Measurements from ENCODE around the gene CNTNAP5.

CNTNAP5 gene

DNA sequence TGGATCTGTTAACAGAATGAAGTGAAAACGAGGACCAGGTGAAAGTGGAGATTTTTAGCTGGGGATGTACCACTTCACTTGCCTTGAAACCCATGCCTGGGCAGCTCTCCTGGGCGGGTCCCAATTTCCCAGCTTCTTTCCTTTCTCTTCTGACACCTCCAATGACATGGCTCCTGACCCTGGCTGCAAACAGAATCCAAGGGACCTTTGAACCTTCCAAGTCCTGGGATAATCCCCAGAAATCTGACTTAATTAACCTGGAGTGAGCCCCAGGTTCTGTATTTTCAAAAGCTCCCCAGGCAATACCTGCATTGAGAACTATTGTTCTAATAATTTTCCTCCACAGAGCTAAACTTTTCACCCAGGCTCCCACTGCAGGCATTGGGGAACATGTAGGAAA is 495.9 kb downstream of the CNTNAP5 start:
- Histone ChIP-seq H3K9me2 (replicated peaks; ENCODE audit: low read depth, low read length) (no peaks in the 10 kb centered on the region), H3K79me2 (ENCODE audit: insufficient read depth, low read length) (no peaks in the 10 kb centered on the region), H3K4me2 (ENCODE audit: low read depth, low read length, poor library complexity, severe bottlenecking) (no peak overlapping the region), H4K20me1 (ENCODE audit: insufficient read depth, low read length, poor library complexity, severe bottlenecking) (no peaks in the 10 kb centered on the region), H3F3A (ENCODE audit: low read depth) (no peaks in the 10 kb centered on the region), H3K9me3 (ENCODE audit: insufficient read depth, low read depth, low read length) (no peaks in the 10 kb centered on the region), H3K9ac (ENCODE audit: low read depth, low read length, poor library complexity, severe bottlenecking) (no peak overlapping the region), H2AFZ (ENCODE audit: low read length) (no peak overlapping the region), H3K36me3 (ENCODE audit: insufficient read depth, low read length) (no peaks in the 10 kb centered on the region), H3K4me1 (ENCODE audit: insufficient read depth, low read length, poor library complexity, severe bottlenecking) (no peaks in the 10 kb centered on the region), H3K4me3 (ENCODE audit: low read length, poor library complexity, severe bottlenecking) (no peak overlapping the region), H3K27me3 (ENCODE audit: insufficient read depth, low read length, poor library complexity, severe bottlenecking) (no peaks in the 10 kb centered on the region)
- TF ChIP-seq, protein P1, sequence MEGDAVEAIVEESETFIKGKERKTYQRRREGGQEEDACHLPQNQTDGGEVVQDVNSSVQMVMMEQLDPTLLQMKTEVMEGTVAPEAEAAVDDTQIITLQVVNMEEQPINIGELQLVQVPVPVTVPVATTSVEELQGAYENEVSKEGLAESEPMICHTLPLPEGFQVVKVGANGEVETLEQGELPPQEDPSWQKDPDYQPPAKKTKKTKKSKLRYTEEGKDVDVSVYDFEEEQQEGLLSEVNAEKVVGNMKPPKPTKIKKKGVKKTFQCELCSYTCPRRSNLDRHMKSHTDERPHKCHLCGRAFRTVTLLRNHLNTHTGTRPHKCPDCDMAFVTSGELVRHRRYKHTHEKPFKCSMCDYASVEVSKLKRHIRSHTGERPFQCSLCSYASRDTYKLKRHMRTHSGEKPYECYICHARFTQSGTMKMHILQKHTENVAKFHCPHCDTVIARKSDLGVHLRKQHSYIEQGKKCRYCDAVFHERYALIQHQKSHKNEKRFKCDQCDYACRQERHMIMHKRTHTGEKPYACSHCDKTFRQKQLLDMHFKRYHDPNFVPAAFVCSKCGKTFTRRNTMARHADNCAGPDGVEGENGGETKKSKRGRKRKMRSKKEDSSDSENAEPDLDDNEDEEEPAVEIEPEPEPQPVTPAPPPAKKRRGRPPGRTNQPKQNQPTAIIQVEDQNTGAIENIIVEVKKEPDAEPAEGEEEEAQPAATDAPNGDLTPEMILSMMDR (conservative IDR thresholded peaks at IDR 0.05; ENCODE audit: low read length): no peak
- no peak for TF ChIP-seq EZH2phosphoT487 (IDR thresholded peaks at IDR 0.05; ENCODE audit: borderline replicate concordance)

DNA sequence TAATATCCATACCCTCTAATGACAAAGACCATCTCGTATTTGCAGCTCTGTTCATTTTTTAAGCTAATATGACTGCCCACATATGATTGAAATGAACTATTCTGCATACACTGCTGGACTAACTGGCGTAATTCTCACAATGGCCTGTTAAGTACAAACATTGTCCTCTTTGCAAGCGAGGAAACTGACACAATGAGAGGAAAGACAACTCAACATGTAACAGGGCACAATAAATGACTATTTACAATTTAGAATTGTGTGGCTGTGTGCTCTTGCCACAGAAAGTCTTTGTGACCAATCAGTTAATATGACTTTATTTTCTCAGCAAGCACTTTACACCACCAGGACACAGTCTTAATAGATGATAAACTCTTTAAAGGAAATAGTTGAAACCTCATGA is 498.0 kb downstream of the CNTNAP5 start:
- no peaks in the 10 kb centered on the region for H3K9me2 ChIP-seq (replicated peaks; ENCODE audit: low read depth, low read length)
- no peak for TF ChIP-seq EZH2phosphoT487 (IDR thresholded peaks at IDR 0.05; ENCODE audit: borderline replicate concordance)
- TF ChIP-seq, protein P1 (conservative IDR thresholded peaks at IDR 0.05; ENCODE audit: low read length): no peak
- no peaks in the 10 kb centered on the region for H3F3A ChIP-seq (ENCODE audit: low read depth)
- no peaks in the 10 kb centered on the region for H3K27me3 ChIP-seq (ENCODE audit: insufficient read depth, low read length, poor library complexity, severe bottlenecking)
- H3K4me1 ChIP-seq (ENCODE audit: insufficient read depth, low read length, poor library complexity, severe bottlenecking): no peaks in the 10 kb centered on the region
- H3K36me3 ChIP-seq (ENCODE audit: insufficient read depth, low read length): no peaks in the 10 kb centered on the region
- no peak overlapping the region for H3K9ac ChIP-seq (ENCODE audit: low read depth, low read length, poor library complexity, severe bottlenecking)
- no peaks in the 10 kb centered on the region for H3K9me3 ChIP-seq (ENCODE audit: insufficient read depth, low read depth, low read length)
- no peaks in the 10 kb centered on the region for H4K20me1 ChIP-seq (ENCODE audit: insufficient read depth, low read length, poor library complexity, severe bottlenecking)
- no peaks in the 10 kb centered on the region for H3K79me2 ChIP-seq (ENCODE audit: insufficient read depth, low read length)
- H3K4me2 ChIP-seq (ENCODE audit: low read depth, low read length, poor library complexity, severe bottlenecking): no peak overlapping the region
- no peak overlapping the region for H2AFZ ChIP-seq (ENCODE audit: low read length)
- no peak overlapping the region for H3K4me3 ChIP-seq (ENCODE audit: low read length, poor library complexity, severe bottlenecking)

DNA sequence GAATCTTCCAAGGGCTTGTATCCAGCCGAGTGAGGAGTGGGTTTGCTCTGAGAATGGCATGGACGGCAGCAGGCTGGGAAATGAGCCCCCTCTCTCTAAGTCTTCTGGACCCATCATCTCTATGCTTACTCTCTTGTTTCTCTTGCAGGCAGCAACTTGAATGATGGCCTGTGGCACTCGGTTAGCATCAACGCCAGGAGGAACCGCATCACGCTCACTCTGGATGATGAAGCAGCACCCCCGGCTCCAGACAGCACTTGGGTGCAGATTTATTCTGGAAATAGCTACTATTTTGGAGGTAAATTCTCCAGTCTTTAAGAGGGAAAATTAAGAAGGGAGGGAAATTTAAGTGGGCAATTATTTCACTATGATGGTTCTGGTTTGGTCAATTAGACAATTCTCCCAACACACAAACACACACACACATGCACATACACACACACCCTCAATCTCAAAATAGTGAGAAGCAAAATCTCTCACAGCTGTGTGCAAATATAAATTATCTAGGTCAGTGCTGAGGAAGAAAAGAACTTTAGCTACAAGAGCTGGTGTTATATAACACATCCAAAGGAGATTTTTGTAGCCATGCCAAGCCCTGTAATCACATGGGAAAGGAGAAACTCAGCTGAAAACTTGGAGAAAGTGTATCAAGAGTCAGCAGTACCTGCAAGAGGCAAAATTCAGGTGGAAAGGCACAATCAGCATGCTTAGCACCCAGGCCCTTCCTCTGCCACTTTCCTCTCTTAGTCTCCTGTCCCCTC is 499.2 kb downstream of the CNTNAP5 start:
- TF ChIP-seq, protein P1 (conservative IDR thresholded peaks at IDR 0.05; ENCODE audit: low read length): no peak
- TF ChIP-seq EZH2phosphoT487 (IDR thresholded peaks at IDR 0.05; ENCODE audit: borderline replicate concordance): no peak
- Histone ChIP-seq H3F3A (ENCODE audit: low read depth) (no peaks in the 10 kb centered on the region), H3K9ac (ENCODE audit: low read depth, low read length, poor library complexity, severe bottlenecking) (no peak overlapping the region), H2AFZ (ENCODE audit: low read length) (no peak overlapping the region), H3K4me1 (ENCODE audit: insufficient read depth, low read length, poor library complexity, severe bottlenecking) (no peaks in the 10 kb centered on the region), H3K36me3 (ENCODE audit: insufficient read depth, low read length) (no peaks in the 10 kb centered on the region), H3K79me2 (ENCODE audit: insufficient read depth, low read length) (no peaks in the 10 kb centered on the region), H3K9me3 (ENCODE audit: insufficient read depth, low read depth, low read length) (no peaks in the 10 kb centered on the region), H3K27me3 (ENCODE audit: insufficient read depth, low read length, poor library complexity, severe bottlenecking) (no peaks in the 10 kb centered on the region), H3K9me2 (replicated peaks; ENCODE audit: low read depth, low read length) (no peaks in the 10 kb centered on the region), H4K20me1 (ENCODE audit: insufficient read depth, low read length, poor library complexity, severe bottlenecking) (no peaks in the 10 kb centered on the region), H3K4me2 (ENCODE audit: low read depth, low read length, poor library complexity, severe bottlenecking) (no peak overlapping the region), H3K4me3 (ENCODE audit: low read length, poor library complexity, severe bottlenecking) (no peak overlapping the region)
